KOPT-K1 (cell line): ENCODE measurements around the gene JAG2.

Source experiments
- H3K27ac ChIP-seq: fragments of 200-600 bp; sonication (generic); 2 replicates; pipeline ENCODE4 v1.5.1; 2016; ENCODE audit warnings: antibody characterized with exemption, mild to moderate bottlenecking, low read depth, low read length; ENCODE audit not compliant: poor library complexity, severe bottlenecking
- H3K36me3 ChIP-seq: fragments of 200-600 bp; sonication (generic); 2 replicates; pipeline ENCODE4 v1.5.1; 2017; ENCODE audit warnings: antibody characterized with exemption, mild to moderate bottlenecking, low read length, moderate library complexity; ENCODE audit not compliant: insufficient read depth
- H3K9me3 ChIP-seq: fragments of 200-600 bp; sonication (generic); 2 replicates; pipeline ENCODE4 v1.5.1; 2017; ENCODE audit warnings: antibody characterized with exemption, low read length, mild to moderate bottlenecking; ENCODE audit not compliant: insufficient read depth, poor library complexity, severe bottlenecking

Gene JAG2

DNA sequence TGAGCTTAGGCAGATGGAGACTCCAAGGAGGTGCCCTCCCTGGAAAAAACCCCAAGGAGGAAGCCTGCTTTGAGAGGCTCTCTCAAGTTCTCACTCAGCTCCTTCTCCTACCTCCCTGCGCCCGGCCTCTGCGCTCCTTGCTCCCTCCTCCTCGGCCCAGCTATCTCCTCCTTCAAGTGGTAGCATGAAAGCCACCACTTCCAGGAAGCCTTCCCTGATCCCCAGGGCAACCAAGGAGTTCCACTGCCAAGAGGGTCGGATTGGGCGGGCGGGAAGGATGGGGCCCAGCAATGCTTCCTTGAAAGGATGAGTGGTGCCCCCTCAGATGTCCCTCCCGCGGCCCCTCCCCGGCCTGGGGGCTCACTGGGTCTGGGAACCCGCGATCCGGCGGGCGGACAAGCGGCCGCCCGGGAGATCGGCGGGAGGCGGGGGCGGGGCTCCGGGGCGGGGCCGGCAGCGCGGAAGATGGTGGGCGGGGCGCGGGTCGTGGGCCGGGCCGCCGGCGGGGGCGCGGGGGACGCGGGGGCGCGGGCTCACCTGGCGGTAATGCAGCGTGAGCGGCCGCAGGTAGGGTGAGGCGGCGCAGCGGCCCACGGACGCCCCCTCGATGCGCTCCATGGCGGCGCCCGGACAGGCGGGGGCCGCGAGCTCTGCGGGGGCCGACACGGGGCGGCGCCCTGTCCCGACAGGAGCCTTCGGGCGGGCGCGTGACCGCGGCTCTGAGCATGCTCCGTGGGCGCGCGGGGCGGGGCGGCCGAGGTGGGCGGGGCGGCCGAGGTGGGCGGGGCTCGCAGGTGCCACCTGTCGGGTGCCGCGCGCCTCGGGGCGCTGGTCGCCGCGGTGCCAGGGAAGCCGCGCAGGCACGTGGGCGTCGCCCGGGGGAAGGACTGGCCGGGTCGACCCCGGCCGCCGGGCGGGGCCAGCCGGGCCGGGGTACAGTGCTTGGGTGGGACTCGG is 12.3 kb upstream of the JAG2 start, which contains the start of gene NUDT14:
NUDT14 (minus strand) TSS at position 721 of the 957 bp plus-strand sequence; CDS start at position 618, 103 bp downstream.
- H3K9me3 ChIP-seq, result no peaks in the 10 kb centered on the region
- H3K36me3 ChIP-seq, result no peaks in the 10 kb centered on the region
- no peak within 1 kb of the TSS for H3K27ac ChIP-seq

DNA sequence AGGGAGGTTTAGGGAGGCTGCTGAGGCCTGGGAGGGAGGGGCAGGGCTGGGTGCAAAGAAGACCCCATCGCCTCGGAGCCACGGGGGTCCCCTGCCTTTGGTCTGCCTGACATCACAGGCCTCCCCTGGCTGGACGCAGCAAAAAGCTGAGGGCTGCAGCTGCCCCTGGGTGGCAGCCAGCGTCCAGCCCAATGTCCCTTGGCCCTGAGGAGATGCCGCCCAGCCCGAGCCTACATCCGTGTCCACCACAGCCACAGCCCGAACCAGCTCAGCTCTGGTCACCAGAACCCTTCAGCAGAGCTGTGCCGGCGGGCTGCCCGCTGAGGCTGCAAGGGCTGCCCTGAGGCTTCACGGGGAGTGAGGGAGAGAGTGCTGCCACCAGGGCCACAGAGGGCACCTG is 10.6 kb upstream of the JAG2 start:
- H3K36me3 ChIP-seq, result no peaks in the 10 kb centered on the region
- H3K27ac ChIP-seq, result no peak overlapping the region
- no peaks in the 10 kb centered on the region for H3K9me3 ChIP-seq

DNA sequence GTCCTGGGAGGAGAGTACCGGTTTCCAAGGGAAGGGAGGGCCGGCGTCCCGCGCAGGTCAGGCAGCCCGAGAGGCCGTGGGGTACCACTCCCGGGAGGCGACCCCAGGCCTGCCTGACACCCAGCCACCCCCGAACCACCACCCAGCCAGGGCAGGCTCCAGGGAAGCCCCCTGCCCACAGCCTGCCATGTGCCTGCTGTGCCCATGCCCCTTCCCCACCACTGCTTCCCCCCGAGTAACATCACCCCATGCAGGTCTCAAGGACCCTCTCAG is 10.2 kb upstream of the JAG2 start:
- Histone ChIP-seq H3K36me3 (no peaks in the 10 kb centered on the region), H3K27ac (no peak overlapping the region), H3K9me3 (no peaks in the 10 kb centered on the region)

DNA sequence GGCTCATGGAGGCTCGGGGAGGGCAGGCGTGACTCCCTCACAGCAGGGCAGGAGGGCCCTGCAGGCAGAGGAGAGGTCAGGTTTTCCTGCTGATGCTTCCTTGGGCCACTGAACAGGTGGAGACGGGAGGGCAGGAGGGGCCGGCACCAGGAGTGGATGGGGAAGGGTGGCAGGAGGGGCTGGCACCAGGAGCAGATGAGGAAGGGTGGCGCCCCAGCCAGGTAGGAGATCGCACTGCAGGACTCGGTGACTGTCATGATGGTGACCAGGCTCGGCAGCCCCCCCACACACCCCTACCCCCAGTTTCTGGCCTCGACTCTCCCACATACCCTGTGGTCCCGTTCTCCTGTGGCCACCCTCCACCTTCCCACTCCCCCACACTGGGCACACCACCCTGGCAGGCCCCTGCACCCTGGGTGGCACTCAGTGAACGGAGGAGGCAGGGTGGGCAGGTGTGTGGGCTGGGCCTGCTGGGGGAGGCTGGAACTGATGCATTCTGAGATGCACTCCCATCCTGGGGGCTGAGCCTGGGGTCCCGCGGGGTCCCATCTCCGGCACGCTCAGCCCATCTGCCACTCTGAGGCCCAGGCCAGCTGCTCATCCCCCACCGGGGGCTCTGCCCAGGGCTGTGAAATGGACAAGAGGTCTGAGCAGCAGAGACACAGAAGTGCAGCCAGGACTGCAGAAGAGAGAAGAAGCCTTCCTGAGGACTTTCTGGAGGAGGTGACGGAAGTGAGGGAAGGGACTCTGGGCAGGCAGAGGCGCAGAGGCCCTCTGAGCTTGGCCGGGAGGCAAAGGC is 9.7 kb upstream of the JAG2 start:
- H3K27ac ChIP-seq, result no peak overlapping the region
- no peaks in the 10 kb centered on the region for H3K36me3 ChIP-seq
- H3K9me3 ChIP-seq, result no peaks in the 10 kb centered on the region

DNA sequence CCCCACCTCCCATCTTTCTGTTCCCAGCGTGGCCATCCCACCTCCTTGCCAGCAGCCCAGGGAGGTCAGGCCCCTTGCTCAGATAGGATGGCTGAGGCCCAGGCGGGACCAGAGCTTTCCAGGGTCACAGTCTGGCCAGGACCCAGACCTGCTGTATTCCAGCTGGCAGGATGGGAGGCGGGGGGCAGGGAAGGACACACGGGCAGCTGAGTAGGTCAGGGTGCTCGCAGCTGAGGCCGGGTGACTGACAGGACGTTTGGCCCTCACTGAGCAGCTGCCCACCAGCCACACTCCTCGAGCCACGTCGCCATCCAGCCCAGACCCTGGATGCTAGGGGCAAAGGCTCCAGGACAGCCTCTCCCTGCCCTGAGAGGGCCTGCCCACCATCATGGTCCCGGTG is 8.5 kb upstream of the JAG2 start:
- Histone ChIP-seq H3K9me3 (no peaks in the 10 kb centered on the region), H3K27ac (no peak overlapping the region), H3K36me3 (no peaks in the 10 kb centered on the region)

DNA sequence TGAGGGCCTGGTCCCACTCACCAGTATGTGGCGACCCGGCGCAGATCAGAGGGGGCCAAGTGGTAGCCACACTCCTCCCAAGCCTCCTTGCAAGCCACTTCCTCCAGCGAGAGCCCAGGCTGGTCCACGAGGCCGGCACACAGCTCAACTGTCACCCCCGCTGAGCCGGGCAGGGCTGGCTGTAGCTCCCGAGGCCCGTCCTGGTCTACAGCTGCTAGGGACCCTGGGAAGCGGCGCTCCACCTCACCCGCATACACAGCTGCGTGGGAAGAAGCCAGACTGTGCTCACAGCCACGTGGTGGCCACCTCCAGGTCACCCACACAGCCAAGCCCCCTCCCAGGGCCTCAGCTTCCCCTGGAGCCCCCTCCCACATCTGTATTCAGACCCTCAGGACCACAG is 7.9 kb upstream of the JAG2 start:
- H3K36me3 ChIP-seq, result no peaks in the 10 kb centered on the region
- H3K27ac ChIP-seq, result no peak overlapping the region
- no peaks in the 10 kb centered on the region for H3K9me3 ChIP-seq

DNA sequence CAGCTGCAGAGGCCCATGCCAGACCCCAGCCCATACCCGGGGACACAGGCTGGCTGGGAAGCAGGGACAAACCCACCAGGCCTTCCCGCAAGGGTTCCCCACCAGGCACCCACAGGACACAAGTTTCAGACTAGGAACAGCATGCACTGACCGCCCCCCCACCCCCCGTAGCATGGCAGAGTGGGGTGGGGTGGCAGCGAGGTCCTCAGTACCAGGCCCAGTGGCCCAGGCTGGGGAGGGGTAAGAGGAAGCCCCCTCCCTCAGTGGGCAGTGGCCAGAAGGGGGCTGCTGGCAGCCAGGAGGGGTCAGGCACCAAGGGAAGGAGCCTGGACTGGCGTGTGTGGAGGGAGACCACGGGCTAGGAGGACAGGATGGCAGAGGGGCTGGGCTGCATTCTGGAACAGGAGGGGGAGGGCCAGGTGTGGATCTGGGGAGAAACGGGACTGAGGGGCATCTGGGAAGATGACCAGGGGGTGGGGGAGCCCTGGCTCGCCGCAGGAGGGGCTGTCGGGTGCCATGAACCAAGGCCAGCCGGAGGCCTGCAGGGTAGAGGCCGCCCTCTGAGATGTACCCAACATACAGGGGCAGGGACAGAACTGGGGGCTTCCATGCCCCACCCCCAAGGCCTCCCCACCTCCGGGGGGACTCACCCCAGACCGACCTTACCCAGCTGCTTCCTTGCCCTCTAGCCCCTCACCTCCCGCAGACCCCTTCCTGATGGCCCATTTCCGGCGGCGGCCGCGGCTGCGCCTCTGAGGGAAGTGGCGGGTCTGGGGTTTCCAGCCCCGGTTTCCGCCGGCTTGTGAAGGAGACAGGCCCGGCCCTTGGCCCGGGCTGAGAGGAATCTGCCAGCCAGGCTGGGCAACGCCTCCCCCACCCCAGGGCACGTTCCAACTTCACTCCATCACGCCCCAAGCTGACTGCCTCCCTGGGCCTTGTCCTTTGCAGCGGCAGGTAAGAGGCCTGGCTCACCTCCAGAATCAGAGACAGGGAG is 5.6 kb upstream of the JAG2 start:
- Histone ChIP-seq H3K36me3 (no peaks in the 10 kb centered on the region), H3K27ac (no peak overlapping the region), H3K9me3 (no peaks in the 10 kb centered on the region)

DNA sequence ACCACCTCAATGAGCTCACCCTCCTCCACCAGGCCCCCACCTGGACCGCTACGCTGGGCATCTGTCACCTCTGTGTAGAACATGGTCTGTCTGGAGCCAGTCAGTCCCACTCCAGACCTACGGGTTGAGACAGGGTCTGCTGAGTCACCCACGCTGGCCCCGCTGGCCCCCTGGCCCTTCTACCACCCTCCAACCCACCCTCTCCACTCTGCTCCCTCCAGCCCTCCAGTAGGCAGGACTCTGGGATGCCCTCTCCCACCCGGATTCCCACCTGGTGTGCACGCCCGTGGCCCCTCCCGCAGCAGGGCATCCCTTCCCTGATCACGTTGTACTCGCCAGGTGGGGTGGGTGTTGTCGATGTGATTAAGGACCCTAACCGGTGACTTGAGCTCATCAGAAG is 4.6 kb upstream of the JAG2 start:
- Histone ChIP-seq H3K27ac (no peak overlapping the region), H3K36me3 (no peaks in the 10 kb centered on the region)

DNA sequence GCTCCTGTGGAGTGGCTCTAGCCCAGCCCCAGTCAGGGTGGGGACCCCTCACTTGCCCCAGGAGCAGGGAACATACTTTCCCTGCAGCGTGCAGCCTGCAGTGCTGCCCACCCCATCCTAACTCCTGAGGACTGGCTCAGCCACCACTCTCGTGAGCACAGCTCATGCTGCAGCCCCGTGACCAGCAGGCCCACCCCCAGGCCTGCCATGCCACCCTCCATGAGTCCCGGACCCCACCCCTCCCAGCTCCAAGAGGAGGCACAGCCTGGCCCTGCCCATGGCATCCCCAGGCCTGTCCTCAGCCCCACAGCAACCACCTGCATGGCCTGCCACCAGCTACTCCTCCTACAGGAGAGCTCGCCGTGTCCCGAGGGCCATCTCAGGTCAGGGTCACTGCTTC is 3.9 kb upstream of the JAG2 start:
- Histone ChIP-seq H3K9me3 (no peaks in the 10 kb centered on the region), H3K36me3 (no peaks in the 10 kb centered on the region), H3K27ac (no peak overlapping the region)

More for the DNA sequence above, 4.6 kb upstream of the JAG2 start:
- no peaks in the 10 kb centered on the region for H3K9me3 ChIP-seq

DNA sequence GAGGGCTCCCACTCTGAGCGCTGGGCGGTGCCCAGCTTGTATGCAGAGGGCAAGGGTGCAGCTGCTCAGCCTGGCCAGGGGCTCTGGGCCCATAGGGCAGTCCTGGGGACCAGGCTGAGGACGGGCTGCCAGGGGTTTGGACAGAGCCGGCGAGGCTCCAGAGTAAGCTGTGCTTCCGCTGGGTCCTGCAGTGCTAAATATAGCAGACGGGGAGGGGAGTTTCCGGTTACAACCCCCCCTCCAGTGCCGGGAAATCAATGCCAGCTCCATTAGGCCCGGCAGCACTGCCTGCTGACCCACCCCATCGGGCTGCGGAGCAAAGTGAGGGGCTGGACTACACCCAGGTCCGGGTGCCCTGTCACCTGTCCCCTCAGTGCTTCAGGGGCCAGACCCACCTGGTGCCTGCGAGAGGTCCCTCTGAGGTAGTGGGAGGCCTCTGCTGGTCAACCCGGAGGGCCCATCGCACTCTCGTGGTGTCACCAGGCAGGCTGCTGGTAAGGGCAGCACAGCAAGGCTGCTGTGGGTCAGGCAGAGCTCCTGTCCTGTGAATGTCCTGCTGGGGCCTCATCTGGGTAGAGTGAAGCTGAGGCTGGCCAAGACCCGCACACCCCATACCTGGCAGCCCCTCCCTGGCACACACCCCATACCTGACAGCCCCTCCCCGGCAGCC is 2.6 kb upstream of the JAG2 start:
- H3K27ac ChIP-seq, result no peak overlapping the region
- H3K9me3 ChIP-seq, result no peaks in the 10 kb centered on the region
- no peaks in the 10 kb centered on the region for H3K36me3 ChIP-seq

DNA sequence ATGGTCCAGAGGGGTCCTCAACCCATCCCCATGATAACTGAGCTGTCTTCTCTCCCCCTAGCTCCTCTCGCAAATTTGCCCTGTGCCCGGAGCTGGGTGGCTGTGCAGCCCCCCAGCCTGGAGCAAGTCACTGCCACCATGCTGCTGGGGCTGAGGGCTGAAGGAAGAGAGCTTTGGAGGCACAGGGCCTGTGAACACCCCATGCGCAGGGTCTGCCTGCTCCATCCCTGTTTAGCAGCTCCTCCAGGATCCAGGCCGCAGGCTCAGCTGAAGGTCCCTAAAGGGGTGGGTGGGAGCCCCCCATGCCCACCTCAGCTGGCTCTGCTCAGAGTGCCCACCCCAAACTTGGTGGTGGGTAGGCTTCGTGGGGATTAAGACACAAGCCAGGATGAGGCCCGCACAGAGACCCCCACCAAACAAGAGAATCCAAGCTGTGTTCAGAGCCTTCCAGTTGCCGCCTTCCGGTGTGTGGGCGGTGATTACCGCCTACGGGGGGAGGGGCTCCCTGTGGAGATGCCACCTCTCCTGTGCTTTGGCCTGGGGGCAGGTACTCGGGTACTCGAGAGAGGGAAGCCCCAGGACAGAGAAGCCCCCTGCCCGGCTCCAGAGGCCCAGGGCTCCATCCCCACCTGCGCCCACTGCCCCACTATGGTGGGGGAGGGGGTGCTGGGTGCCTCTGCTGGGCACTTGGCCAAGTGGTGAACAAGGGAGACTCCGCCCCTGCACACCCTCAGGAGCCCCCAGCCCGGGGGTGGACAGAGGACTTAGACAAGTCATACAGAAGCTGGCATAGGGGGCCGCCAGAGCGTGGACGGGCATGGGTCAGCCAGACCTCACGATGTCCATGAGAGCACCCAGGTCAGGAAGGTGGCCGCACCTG is 1.4 kb upstream of the JAG2 start:
- Histone ChIP-seq H3K27ac (no peak overlapping the region), H3K36me3 (no peaks in the 10 kb centered on the region), H3K9me3 (no peaks in the 10 kb centered on the region)

DNA sequence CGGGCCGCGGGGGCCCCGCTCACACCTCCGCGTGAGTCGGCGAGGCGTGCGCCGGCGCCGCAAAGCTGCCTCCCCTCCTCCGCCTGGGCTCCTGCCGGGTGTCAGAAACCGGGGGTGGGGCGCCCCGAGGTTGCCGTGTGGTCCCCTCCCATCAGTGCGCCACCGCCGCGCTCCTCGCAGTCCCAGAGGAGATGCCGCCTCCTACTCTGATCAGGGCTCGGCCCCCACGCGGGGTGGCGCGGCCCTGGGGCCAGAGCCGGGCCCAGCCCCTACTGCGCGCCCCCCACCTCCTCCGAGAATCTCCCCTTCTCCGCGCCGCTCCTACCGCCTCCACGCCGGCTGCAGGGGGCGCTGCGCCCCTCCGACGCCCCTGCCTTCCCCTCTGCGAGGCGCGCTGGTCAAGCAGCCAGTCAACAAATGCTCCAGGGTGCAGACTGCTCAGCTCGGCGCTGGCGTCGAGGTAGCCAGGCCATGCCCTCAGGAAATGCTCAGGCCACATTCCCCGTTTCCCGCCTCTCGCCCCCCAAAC is 467 bp upstream of the JAG2 start:
- Histone ChIP-seq H3K27ac (no peak overlapping the region), H3K9me3 (no peaks in the 10 kb centered on the region), H3K36me3 (no peaks in the 10 kb centered on the region)

DNA sequence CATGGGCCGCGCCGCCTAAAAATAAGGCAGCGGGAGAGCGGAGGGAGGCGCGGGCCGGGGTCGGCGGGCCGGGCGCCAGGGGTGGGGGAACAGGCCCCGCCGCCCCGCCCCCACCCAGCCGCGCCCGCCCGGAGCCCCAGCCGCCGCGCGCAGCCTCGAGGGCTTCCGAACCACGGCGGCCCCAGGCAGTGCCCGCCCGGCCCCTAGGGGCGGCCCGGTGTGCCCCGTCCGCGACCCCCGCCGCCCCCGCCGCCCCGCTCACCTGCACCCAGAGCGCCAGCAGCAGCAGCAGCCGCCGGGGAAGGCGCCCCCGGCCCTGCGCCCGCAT is 519 bp downstream of the JAG2 start:
- Histone ChIP-seq H3K27ac (no peak overlapping the region), H3K36me3 (no peaks in the 10 kb centered on the region)

More for the DNA sequence above, 519 bp downstream of the JAG2 start:
- H3K9me3 ChIP-seq, result no peaks in the 10 kb centered on the region
